ENCODE measurements around the gene VSTM2L. TPM values are rescaled to one million over a fixed set of nuclear protein-coding genes. Genes with fewer than 3 reads are reported as not detected.

The VSTM2L gene, protein sequence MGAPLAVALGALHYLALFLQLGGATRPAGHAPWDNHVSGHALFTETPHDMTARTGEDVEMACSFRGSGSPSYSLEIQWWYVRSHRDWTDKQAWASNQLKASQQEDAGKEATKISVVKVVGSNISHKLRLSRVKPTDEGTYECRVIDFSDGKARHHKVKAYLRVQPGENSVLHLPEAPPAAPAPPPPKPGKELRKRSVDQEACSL
- total RNA-seq, result 2.1 and 8.6 TPM in 2 replicates

DNA sequence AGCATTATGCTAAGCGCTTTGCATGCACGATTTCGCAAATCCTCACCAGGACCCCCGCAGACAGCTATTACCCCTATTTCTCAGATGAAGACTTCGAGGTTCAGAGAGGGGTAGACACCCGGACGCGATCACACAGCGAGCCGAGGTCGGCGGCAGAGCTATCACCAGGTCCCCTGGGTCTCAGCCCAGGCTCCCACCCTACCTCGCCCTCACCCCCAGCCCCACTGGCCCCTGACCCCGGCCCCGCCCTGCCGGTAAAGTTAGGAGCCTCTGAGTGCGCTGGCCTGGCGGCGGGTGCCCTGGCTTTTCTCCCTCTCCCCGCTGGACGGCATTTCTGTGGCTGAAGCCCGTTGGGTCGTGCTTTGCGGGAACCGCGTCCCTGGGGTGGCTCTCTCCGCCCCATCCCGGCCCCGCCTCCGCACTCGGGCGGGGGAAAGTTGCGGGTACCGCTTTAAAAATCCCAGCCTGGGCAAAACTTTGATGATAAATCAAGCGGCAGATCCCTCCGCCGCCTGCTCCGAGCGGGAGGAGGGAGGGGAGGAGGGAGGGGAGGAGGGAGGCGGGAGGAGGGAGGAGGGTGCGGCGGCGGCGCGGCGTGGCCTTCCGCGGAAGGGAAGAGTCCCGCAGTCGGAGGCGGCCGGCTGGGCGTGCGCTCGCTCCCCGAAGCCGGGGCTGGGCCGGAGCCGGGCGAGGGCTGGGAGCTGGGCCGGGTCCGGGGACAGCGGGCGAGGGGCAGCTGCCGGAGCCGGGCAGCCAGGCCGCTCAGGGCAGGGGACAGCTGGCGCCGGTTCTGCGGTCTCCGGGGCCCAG is at the start of gene VSTM2L:
Gene VSTM2L, plus strand, starts transcription at position 624 of the 810 bp plus-strand sequence. CDS start 224 bp downstream, outside the sequence.

Other genes with a start within 250 kb of the VSTM2L start
- 16.3 and 27.2 TPM in 2 replicates for gene CTNNBL1, start 209.1 kb upstream of the VSTM2L start, total RNA-seq
- 8.6 and 11.7 TPM in 2 replicates for gene TTI1, start 130.3 kb downstream of the VSTM2L start, total RNA-seq
- 16.0 and 17.4 TPM in 2 replicates for gene RPRD1B, start 130.6 kb downstream of the VSTM2L start, total RNA-seq

Data from pericardium fibroblast (primary cell).